Small intestine (tissue), 7 donors: ENCODE data around the gene OXNAD1. TPM values are rescaled to one million over a fixed set of nuclear protein-coding genes. Genes with fewer than 3 reads are reported as not detected.

ENCODE experiments used
- DNase-seq, 2 donors: peaks; one replicate each; pipeline versions ENCODE4 v3.0.0 to v3.0.0-alpha.2; 2013
- FAIRE-seq: peaks from 2 replicates; lab custom pipeline; 2012; peaks lifted over from hg19 to GRCh38; lab: Jason Lieb, UNC
- H3K27ac ChIP-seq, 3 donors: one replicate each; pipeline ENCODE4 v1.5.1; 2013; ENCODE audit warnings: low read length in 2 of 3, mild to moderate bottlenecking in 2 of 3, control low read depth in 1 of 3, inconsistent platforms in 1 of 3, low read depth in 1 of 3, moderate library complexity in 1 of 3
- H3K27me3 ChIP-seq, 3 donors: one replicate each; pipeline ENCODE4 v1.6.1; 2013; ENCODE audit warnings: low read length in 3 of 3, inconsistent platforms in 1 of 3; ENCODE audit not compliant: control insufficient read depth in 3 of 3, insufficient read depth in 3 of 3
- H3K36me3 ChIP-seq, 3 donors: one replicate each; pipeline ENCODE4 v1.6.1; 2013; ENCODE audit warnings: low read length in 3 of 3, inconsistent platforms in 1 of 3, low read depth in 1 of 3, mild to moderate bottlenecking in 1 of 3, moderate library complexity in 1 of 3; ENCODE audit not compliant: control insufficient read depth in 3 of 3, insufficient read depth in 2 of 3
- H3K4me1 ChIP-seq, 3 donors: one replicate each; pipeline ENCODE4 v1.6.1; 2013; ENCODE audit warnings: low read length in 2 of 3, inconsistent platforms in 1 of 3, low read depth in 1 of 3, mild to moderate bottlenecking in 1 of 3, moderate library complexity in 1 of 3; ENCODE audit not compliant: control insufficient read depth in 3 of 3, insufficient read depth in 2 of 3
- H3K4me3 ChIP-seq, 3 donors: one replicate each; pipeline ENCODE4 v1.5.1; 2013; ENCODE audit warnings: low read length in 3 of 3, control low read depth in 1 of 3, inconsistent platforms in 1 of 3, low read depth in 1 of 3, mild to moderate bottlenecking in 1 of 3, moderate library complexity in 1 of 3
- H3K9me3 ChIP-seq, 2 donors: one replicate each; pipeline ENCODE4 v1.6.1; 2013; ENCODE audit warnings: low read depth in 1 of 2, low read length in 1 of 2; ENCODE audit not compliant: control insufficient read depth in 2 of 2, insufficient read depth in 1 of 2
- WGBS, 3 donors: extraction: QIAGEN DNeasy Blood & Tissue Kit; methylation state at CpG; one replicate each; pipeline ENCODE4 v1.1.7; 2013; 5-methylcytosine and 5-hydroxymethylcytosine counted together
- polyA plus RNA-seq, 4 donors: library from polyadenylated mRNA; stranded (reverse) in 3 of 4; unstranded in 1 of 4; fragments of 200-250 nt in 3 of 4; fragments of 120-200 nt in 1 of 4; gene quantifications; one replicate each; pipeline versions ENCODE4 v1.2.1 to v1.2.3, GENCODE V29; 2013
- donor health status: healthy with polysubstance abuse.
- donor health status: control.
- donor health status: control.
- donor health status: Bipolar disorder and iron deficiency.
- donor health status: healthy.

Gene OXNAD1
- polyA plus RNA-seq, 4 donors = 15.3 to 28.4 (median 18.3) TPM

DNA sequence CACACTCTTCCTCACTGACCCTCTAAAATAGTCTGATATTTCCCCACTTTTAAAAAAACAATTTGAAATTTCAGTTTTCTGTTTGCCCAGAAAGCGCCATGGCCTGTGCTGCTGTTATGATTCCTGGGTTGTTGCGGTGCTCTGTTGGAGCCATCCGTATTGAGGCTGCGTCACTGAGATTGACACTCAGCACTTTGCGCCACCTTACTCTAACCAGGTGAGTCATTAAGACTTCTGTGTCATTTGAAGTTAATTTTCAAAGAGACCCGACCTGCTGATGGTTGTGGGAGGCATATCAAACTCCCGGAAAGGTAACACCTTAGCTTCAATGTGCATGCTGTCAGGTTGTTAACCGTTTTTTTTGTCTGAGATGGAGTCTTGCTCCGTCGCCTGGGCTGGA lies 5.8 kb downstream of the OXNAD1 start:
- Histone ChIP-seq H3K27me3 (no peaks in the 10 kb centered on the region), H3K9me3 (no peaks in the 10 kb centered on the region), H3K36me3 (peaks cover 0 to 16% (median 6%) of the 10 kb centered on the region in 3 donors), H3K4me1 (peaks cover 0 to 10% (median 7%) of the 10 kb centered on the region in 3 donors), H3K4me3 (no peak overlapping the region), H3K27ac (no peak overlapping the region)
- no peak for DNase-seq
- WGBS, 3 donors = 93 to 94% (median 93%) methylated on average over 10 of the region's 10 CpGs
- no peak for FAIRE-seq

- DNase-seq = no peak
- no peaks in the 10 kb centered on the region for H3K9me3 ChIP-seq
- H3K4me3 ChIP-seq = no peak overlapping the region
- 87 to 95% (median 89%) methylated on average over 1 of the region's 1 CpG for WGBS, 3 donors
- peaks cover 0 to 1% (median 0%) of the 10 kb centered on the region in 3 donors for H3K4me1 ChIP-seq
- H3K36me3 ChIP-seq = peaks cover 0 to 21% (median 8%) of the 10 kb centered on the region in 3 donors
- H3K27me3 ChIP-seq = no peaks in the 10 kb centered on the region
- no peak overlapping the region for H3K27ac ChIP-seq
- FAIRE-seq = no peak
Measured at GRCh38 chr3:16272588-16272987, 7.6 kb downstream of the OXNAD1 start.

DNA sequence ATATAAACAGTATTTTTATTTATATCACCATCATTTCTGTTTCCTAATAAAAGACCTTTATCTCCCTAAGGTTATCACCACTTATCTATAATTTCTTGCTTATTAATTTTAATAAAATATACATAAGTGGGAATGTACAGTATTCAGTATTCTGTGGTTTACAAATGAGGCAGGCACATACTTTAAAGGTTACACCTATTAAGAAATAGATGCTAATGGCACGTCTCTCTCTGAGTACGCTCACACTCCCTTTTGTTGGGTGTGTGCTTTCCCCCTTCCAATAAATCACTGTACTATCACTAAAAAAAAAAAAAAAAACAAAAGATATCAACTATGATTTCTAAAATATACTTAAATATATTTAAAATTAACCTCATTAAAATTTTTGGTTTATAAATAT lies 8.9 kb downstream of the OXNAD1 start:
- no peak for FAIRE-seq
- H3K27me3 ChIP-seq = no peaks in the 10 kb centered on the region

GRCh38 chr3:16277471-16277870 lies 12.5 kb downstream of the OXNAD1 start:
- H3K36me3 ChIP-seq = peaks cover 2 to 25% (median 9%) of the 10 kb centered on the region in 3 donors
- no peaks in the 10 kb centered on the region for H3K9me3 ChIP-seq
- no peak overlapping the region for H3K27ac ChIP-seq
- H3K27me3 ChIP-seq = no peaks in the 10 kb centered on the region
- no peak overlapping the region for H3K4me3 ChIP-seq
- H3K4me1 ChIP-seq = no peaks in the 10 kb centered on the region
- WGBS, 3 donors = 71 to 96% (median 77%) methylated on average over 3 of the region's 3 CpGs
- no peak for DNase-seq
- FAIRE-seq = no peak

More for the DNA sequence above, 8.9 kb downstream of the OXNAD1 start:
- Histone ChIP-seq H3K9me3 (no peaks in the 10 kb centered on the region), H3K4me1 (no peaks in the 10 kb centered on the region), H3K4me3 (no peak overlapping the region), H3K27ac (no peak overlapping the region), H3K36me3 (peaks cover 0 to 23% (median 12%) of the 10 kb centered on the region in 3 donors)
- DNase-seq = no peak
- 94 to 98% (median 98%) methylated on average over 2 of the region's 2 CpGs for WGBS, 3 donors

- H3K9me3 ChIP-seq = no peaks in the 10 kb centered on the region
- DNase-seq (no peak), FAIRE-seq (no peak)
- peaks cover 2 to 21% (median 12%) of the 10 kb centered on the region in 3 donors for H3K36me3 ChIP-seq
- H3K4me1 ChIP-seq = no peaks in the 10 kb centered on the region
- no peak overlapping the region for H3K4me3 ChIP-seq
- no peaks in the 10 kb centered on the region for H3K27me3 ChIP-seq
- no peak overlapping the region for H3K27ac ChIP-seq
- 83 to 98% (median 93%) methylated on average over 3 of the region's 3 CpGs for WGBS, 3 donors
Measured at GRCh38 chr3:16279010-16279801, 14.2 kb downstream of the OXNAD1 start.

DNA sequence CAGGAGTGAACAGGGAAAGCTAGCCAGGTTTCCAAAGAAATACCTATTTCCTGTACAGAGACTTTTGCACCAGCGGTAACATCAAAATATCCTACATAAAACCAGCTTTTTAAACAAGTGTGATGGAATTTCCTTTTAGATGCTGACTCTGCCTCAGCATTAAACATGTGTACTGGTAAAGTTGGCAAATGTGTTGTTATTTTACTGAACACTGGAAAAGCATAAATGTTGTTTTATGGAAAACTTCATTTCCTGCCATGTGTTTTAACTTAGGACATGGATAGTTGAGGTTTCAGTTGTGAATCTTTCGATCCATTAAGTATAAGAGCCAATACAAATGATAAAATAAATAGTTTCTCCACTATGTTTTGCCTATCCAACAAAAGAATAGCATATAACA lies 15.7 kb downstream of the OXNAD1 start:
- WGBS, 3 donors = 91 to 98% (median 95%) methylated on average over 2 of the region's 2 CpGs
- FAIRE-seq = no peak

GRCh38 chr3:16284633-16285032 lies 19.6 kb downstream of the OXNAD1 start:
- 97 to 100% (median 100%) methylated on average over 1 of the region's 1 CpG for WGBS, 3 donors
- DNase-seq (no peak), FAIRE-seq (no peak)
- Histone ChIP-seq H3K4me1 (no peaks in the 10 kb centered on the region), H3K27ac (peak overlapping the region in 1 of 3 donors; percentile 36), H3K4me3 (no peak overlapping the region), H3K27me3 (no peaks in the 10 kb centered on the region), H3K36me3 (peaks cover 2 to 23% (median 15%) of the 10 kb centered on the region in 3 donors), H3K9me3 (no peaks in the 10 kb centered on the region)

More for the DNA sequence above, 15.7 kb downstream of the OXNAD1 start:
- DNase-seq = no peak
- H3K9me3 ChIP-seq = no peaks in the 10 kb centered on the region
- no peak overlapping the region for H3K4me3 ChIP-seq
- H3K27me3 ChIP-seq = no peaks in the 10 kb centered on the region
- no peak overlapping the region for H3K27ac ChIP-seq
- no peaks in the 10 kb centered on the region for H3K4me1 ChIP-seq
- peaks cover 2 to 18% (median 15%) of the 10 kb centered on the region in 3 donors for H3K36me3 ChIP-seq

- Histone ChIP-seq H3K27ac (peak overlapping the region in 2 of 3 donors; percentile 76 to 89), H3K27me3 (no peaks in the 10 kb centered on the region), H3K4me3 (peak overlapping the region in 2 of 3 donors; percentile 9 to 42), H3K9me3 (no peaks in the 10 kb centered on the region), H3K36me3 (peaks cover 2 to 25% (median 19%) of the 10 kb centered on the region in 3 donors), H3K4me1 (no peaks in the 10 kb centered on the region)
- FAIRE-seq (no peak), DNase-seq (peak in 1 of 2 donors; percentile 64)
- WGBS, 3 donors = 63 to 94% (median 80%) methylated on average over 3 of the region's 3 CpGs
Measured at GRCh38 chr3:16286161-16286560, 21.1 kb downstream of the OXNAD1 start.
